SK-N-SH treated with all-trans-retinoic acid at 6 μM for 48 hours (cell line): ENCODE measurements around the gene MYL6.

Experiments
- ATAC-seq: fragments of 200-7000 bp; cut with Tn5 transposase; 3 replicates; pipeline ENCODE4 v1.9.1; 2020; ENCODE audit warnings: mild to moderate bottlenecking, moderate library complexity
- ARNTL ChIP-seq: fragments of 450-650 bp; formaldehyde crosslinking; IDR thresholded peaks from 2 replicates; pipeline ENCODE4 v1.5.0; 2020; ENCODE audit warnings: low read depth, mild to moderate bottlenecking, moderate library complexity, borderline replicate concordance
- BACH2 ChIP-seq: fragments of 250-450 bp; sonication (Bioruptor Pico); IDR thresholded peaks from 2 replicates; pipeline ENCODE4 v1.9.0; 2021; ENCODE audit warnings: mild to moderate bottlenecking, borderline replicate concordance
- CSDC2 ChIP-seq: fragments of 250-450 bp; sonication (Bioruptor Pico); IDR thresholded peaks from 2 replicates; pipeline ENCODE4 v1.5.0; 2020; ENCODE audit warnings: mild to moderate bottlenecking, moderate library complexity
- ESRRG ChIP-seq: fragments of 250-450 bp; sonication (Bioruptor Pico); IDR thresholded peaks from 2 replicates; pipeline ENCODE4 v1.6.1; 2021; ENCODE audit warnings: mild to moderate bottlenecking
- GLIS3 ChIP-seq: fragments of 250-450 bp; sonication (Bioruptor Pico); IDR thresholded peaks from 2 replicates; pipeline ENCODE4 v1.5.0; 2020; ENCODE audit warnings: mild to moderate bottlenecking, moderate library complexity
- ISL1 ChIP-seq: fragments of 250-450 bp; sonication (Bioruptor Pico); IDR thresholded peaks from 2 replicates; pipeline ENCODE4 v2.1.2; 2022; ENCODE audit warnings: mild to moderate bottlenecking, moderate library complexity
- PATZ1 ChIP-seq: fragments of 250-450 bp; sonication (Bioruptor Pico); IDR thresholded peaks from 2 replicates; pipeline ENCODE4 v1.8.0; 2020; ENCODE audit warnings: mild to moderate bottlenecking, moderate library complexity, borderline replicate concordance
- POU6F1 ChIP-seq: fragments of 250-450 bp; sonication (Bioruptor Pico); IDR thresholded peaks from 2 replicates; pipeline ENCODE4 v1.8.0; 2021; ENCODE audit warnings: low read depth, mild to moderate bottlenecking, moderate library complexity, borderline replicate concordance
- SNAI2 ChIP-seq: fragments of 250-450 bp; sonication (Bioruptor Pico); IDR thresholded peaks from 2 replicates; pipeline ENCODE4 v1.5.0; 2020; ENCODE audit warnings: mild to moderate bottlenecking, moderate library complexity
- TSHZ2 ChIP-seq: fragments of 250-450 bp; sonication (Bioruptor Pico); IDR thresholded peaks from 2 replicates; pipeline ENCODE4 v1.5.0; 2020; ENCODE audit warnings: mild to moderate bottlenecking, moderate library complexity
- ZFP3 ChIP-seq: fragments of 250-450 bp; sonication (Bioruptor Pico); IDR thresholded peaks from 2 replicates; pipeline ENCODE4 v1.5.0; 2020; ENCODE audit warnings: mild to moderate bottlenecking, moderate library complexity
- ZFP30 ChIP-seq: fragments of 450-650 bp; formaldehyde crosslinking; IDR thresholded peaks from 2 replicates; pipeline ENCODE4 v1.5.0; 2022; ENCODE audit warnings: mild to moderate bottlenecking, moderate library complexity
- ZNF565 ChIP-seq: fragments of 450-650 bp; formaldehyde crosslinking; conservative IDR thresholded peaks from 2 replicates; pipeline ENCODE4 v1.5.0; 2020; ENCODE audit warnings: low read depth, mild to moderate bottlenecking, moderate library complexity
- ZNF70 ChIP-seq: fragments of 450-650 bp; formaldehyde crosslinking; IDR thresholded peaks from 2 replicates; pipeline ENCODE4 v1.5.0; 2020; ENCODE audit warnings: mild to moderate bottlenecking, moderate library complexity
- TF ChIP-seq, protein P1 (sequence below): fragments of 250-450 bp; sonication (Bioruptor Pico); IDR thresholded peaks from 2 replicates; pipeline ENCODE4 v1.5.1; 2020; ENCODE audit warnings: low read depth, mild to moderate bottlenecking, moderate library complexity
- TF ChIP-seq, protein P2 (sequence below): fragments of 250-450 bp; sonication (Bioruptor Pico); IDR thresholded peaks from 2 replicates; pipeline ENCODE4 v1.5.1; 2021; ENCODE audit warnings: mild to moderate bottlenecking, moderate library complexity

MYL6 gene

GRCh38 chr12:56192582-56192981, 34.4 kb downstream of the MYL6 start:
- ATAC-seq: no peak
- TF ChIP-seq, protein P1, sequence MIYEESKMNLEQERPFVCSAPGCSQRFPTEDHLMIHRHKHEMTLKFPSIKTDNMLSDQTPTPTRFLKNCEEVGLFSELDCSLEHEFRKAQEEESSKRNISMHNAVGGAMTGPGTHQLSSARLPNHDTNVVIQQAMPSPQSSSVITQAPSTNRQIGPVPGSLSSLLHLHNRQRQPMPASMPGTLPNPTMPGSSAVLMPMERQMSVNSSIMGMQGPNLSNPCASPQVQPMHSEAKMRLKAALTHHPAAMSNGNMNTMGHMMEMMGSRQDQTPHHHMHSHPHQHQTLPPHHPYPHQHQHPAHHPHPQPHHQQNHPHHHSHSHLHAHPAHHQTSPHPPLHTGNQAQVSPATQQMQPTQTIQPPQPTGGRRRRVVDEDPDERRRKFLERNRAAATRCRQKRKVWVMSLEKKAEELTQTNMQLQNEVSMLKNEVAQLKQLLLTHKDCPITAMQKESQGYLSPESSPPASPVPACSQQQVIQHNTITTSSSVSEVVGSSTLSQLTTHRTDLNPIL: no peak
- TF ChIP-seq, protein P2, sequence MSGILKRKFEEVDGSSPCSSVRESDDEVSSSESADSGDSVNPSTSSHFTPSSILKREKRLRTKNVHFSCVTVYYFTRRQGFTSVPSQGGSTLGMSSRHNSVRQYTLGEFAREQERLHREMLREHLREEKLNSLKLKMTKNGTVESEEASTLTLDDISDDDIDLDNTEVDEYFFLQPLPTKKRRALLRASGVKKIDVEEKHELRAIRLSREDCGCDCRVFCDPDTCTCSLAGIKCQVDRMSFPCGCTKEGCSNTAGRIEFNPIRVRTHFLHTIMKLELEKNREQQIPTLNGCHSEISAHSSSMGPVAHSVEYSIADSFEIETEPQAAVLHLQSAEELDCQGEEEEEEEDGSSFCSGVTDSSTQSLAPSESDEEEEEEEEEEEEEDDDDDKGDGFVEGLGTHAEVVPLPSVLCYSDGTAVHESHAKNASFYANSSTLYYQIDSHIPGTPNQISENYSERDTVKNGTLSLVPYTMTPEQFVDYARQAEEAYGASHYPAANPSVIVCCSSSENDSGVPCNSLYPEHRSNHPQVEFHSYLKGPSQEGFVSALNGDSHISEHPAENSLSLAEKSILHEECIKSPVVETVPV: no peak
- TF ChIP-seq SNAI2 (CRISPR knock-in tag): no peak
- no peak for TF ChIP-seq GLIS3
- TF ChIP-seq CSDC2 (CRISPR knock-in tag): no peak
- TF ChIP-seq ZFP30: no peak
- no peak for TF ChIP-seq ZNF70 (CRISPR knock-in tag)
- no peak for TF ChIP-seq ZNF565 (CRISPR knock-in tag)
- TF ChIP-seq TSHZ2: no peak
- no peak for TF ChIP-seq POU6F1
- no peak for TF ChIP-seq ARNTL (CRISPR knock-in tag)
- no peak for TF ChIP-seq ZFP3 (CRISPR knock-in tag)

- 0 out of 3 replicates have a peak, but pooled peaks have one; percentile 8 for ATAC-seq
- TF ChIP-seq ZNF565 (CRISPR knock-in tag): no peak
- no peak for TF ChIP-seq ZFP3 (CRISPR knock-in tag)
- peak; percentile 12; the same call in 1 of the 2 replicates for TF ChIP-seq TSHZ2
- no peak for TF ChIP-seq PATZ1
- no peak for TF ChIP-seq BACH2
- no peak for TF ChIP-seq ZNF70 (CRISPR knock-in tag)
- TF ChIP-seq ARNTL (CRISPR knock-in tag): no peak
Observed at GRCh38 chr12:56193025-56193578, 34.9 kb downstream of the MYL6 start.

- TF ChIP-seq, protein P2: peak; percentile 69; the same call in 1 of the 2 replicates
- peak; percentile 73; the same call in 1 of the 2 replicates for TF ChIP-seq SNAI2 (CRISPR knock-in tag)
- peak; percentile 74 for TF ChIP-seq ZFP3 (CRISPR knock-in tag)
- TF ChIP-seq PATZ1: peak; percentile 69; the same call in 1 of the 2 replicates
- 0 out of 2 replicates have a peak, but pooled peaks have one; percentile 68 for TF ChIP-seq ESRRG (CRISPR knock-in tag)
- TF ChIP-seq CSDC2 (CRISPR knock-in tag): 0 out of 2 replicates have a peak, but pooled peaks have one; percentile 17
- peak; percentile 100 for TF ChIP-seq ISL1 (CRISPR knock-in tag)
- TF ChIP-seq, protein P1: peak; percentile 97
- peak; percentile 87 for ATAC-seq
Observed at GRCh38 chr12:56196818-56197550, 38.8 kb downstream of the MYL6 start.
